ENCODE data around the gene CEP112. TPM values are rescaled to one million over a fixed set of nuclear protein-coding genes. Genes with fewer than 3 reads are reported as not detected.

CEP112 gene
- polyA plus RNA-seq, 1 experiment: 5.7 TPM

DNA sequence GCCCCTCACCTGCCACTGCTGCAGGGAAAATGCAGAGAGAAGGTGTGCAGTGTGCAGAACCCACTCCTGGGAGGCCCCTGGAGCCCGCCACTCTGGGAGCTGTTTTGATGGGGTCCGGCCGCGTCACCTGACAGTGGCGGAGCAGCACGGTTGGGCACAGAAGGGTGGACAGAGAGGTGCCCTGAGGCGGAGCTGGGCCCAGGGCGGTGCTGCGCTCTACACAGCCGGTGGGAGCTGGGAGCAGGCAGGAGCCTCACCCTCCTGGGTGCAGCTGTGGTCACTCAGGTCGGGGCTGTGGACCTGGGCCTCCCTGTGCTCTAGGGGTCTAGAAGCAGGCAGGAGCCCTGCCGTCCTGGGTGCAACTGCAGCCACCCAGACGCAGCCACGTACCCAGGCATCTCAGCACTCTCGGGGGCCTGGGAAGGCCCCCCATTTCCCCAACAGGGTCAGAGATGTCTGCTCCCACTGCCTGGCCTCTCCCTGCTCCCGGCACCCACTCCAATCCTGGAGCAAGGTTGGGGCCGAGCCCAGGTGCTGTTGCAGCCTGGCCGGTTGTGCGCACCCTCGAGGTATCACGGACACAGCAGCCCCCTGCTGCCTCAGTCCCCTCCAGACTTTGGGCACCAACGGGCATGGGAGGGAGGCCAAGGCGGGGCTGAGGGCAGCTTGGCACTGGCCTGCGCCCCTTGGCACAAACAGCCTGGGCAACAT lies 326.1 kb downstream of the CEP112 start:
- Histone ChIP-seq H3K27ac (ENCODE audit: low read depth, low read length) (no peak overlapping the region), H3K27me3 (ENCODE audit: control insufficient read depth, insufficient read depth, low read length) (no peaks in the 10 kb centered on the region), H3K9me3 (ENCODE audit: control insufficient read depth, insufficient read depth, low read length) (peaks cover 3% of the 10 kb centered on the region; the same call in 1 of the 2 replicates), H3K4me3 (ENCODE audit: low read depth, low read length) (no peak overlapping the region)
- no peak for DNase-seq (ENCODE audit: low read depth, low spot score)
- CTCF ChIA-PET: no interaction called here
- POLR2A ChIA-PET: no interaction called here
- TF ChIP-seq CTCF (IDR thresholded peaks at IDR 0.05; ENCODE audit: low read depth, low read length): no peak

GRCh38 chr17:65864394-65864793 lies 327.5 kb downstream of the CEP112 start:
- DNase-seq (ENCODE audit: low read depth, low spot score): no peak
- no peak overlapping the region for H3K4me3 ChIP-seq (ENCODE audit: low read depth, low read length)
- ChIA-PET CTCF (no interaction called here), POLR2A (no interaction called here)
- H3K27ac ChIP-seq (ENCODE audit: low read depth, low read length): no peak overlapping the region
- H3K27me3 ChIP-seq (ENCODE audit: control insufficient read depth, insufficient read depth, low read length): no peaks in the 10 kb centered on the region
- peaks cover 3% of the 10 kb centered on the region; the same call in 1 of the 2 replicates for H3K9me3 ChIP-seq (ENCODE audit: control insufficient read depth, insufficient read depth, low read length)
- TF ChIP-seq CTCF (IDR thresholded peaks at IDR 0.05; ENCODE audit: low read depth, low read length): no peak

- ChIA-PET POLR2A (no interaction called here), CTCF (no interaction called here)
- H3K27ac ChIP-seq (ENCODE audit: low read depth, low read length): no peak overlapping the region
- no peak for TF ChIP-seq CTCF (IDR thresholded peaks at IDR 0.05; ENCODE audit: low read depth, low read length)
- no peak for DNase-seq (ENCODE audit: low read depth, low spot score)
- no peaks in the 10 kb centered on the region for H3K27me3 ChIP-seq (ENCODE audit: control insufficient read depth, insufficient read depth, low read length)
- no peak overlapping the region for H3K4me3 ChIP-seq (ENCODE audit: low read depth, low read length)
- H3K9me3 ChIP-seq (ENCODE audit: control insufficient read depth, insufficient read depth, low read length): no peaks in the 10 kb centered on the region
Measured at GRCh38 chr17:65857718-65858117, 334.2 kb downstream of the CEP112 start.

DNA sequence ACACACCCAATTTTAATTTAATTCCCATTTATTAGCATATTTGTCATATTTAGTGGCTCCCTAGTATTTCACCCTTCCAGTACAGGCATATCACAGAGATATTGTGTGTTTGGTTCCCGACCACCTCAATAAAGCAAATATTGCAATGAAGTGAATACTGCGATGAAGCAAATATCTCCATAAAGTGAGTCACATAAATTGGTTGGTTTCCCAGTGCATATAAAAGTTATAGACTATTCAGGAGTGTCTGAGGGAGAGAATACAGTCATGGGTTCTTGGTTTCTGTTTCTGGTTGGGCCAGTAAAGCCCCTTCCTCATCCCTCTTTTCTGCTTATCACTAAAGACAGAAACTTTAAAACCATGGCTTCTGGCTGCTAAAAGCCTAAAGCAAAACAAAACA lies 335.1 kb downstream of the CEP112 start:
- no peaks in the 10 kb centered on the region for H3K9me3 ChIP-seq (ENCODE audit: control insufficient read depth, insufficient read depth, low read length)
- H3K27ac ChIP-seq (ENCODE audit: low read depth, low read length): no peak overlapping the region
- ChIA-PET POLR2A (no interaction called here), CTCF (no interaction called here)
- H3K27me3 ChIP-seq (ENCODE audit: control insufficient read depth, insufficient read depth, low read length): no peaks in the 10 kb centered on the region
- TF ChIP-seq CTCF (IDR thresholded peaks at IDR 0.05; ENCODE audit: low read depth, low read length): no peak
- no peak for DNase-seq (ENCODE audit: low read depth, low spot score)
- no peak overlapping the region for H3K4me3 ChIP-seq (ENCODE audit: low read depth, low read length)

- H3K4me3 ChIP-seq (ENCODE audit: low read depth, low read length): no peak overlapping the region
- ChIA-PET CTCF (no interaction called here), POLR2A (no interaction called here)
- H3K27me3 ChIP-seq (ENCODE audit: control insufficient read depth, insufficient read depth, low read length): no peaks in the 10 kb centered on the region
- TF ChIP-seq CTCF (IDR thresholded peaks at IDR 0.05; ENCODE audit: low read depth, low read length): no peak
- no peak overlapping the region for H3K27ac ChIP-seq (ENCODE audit: low read depth, low read length)
- DNase-seq (ENCODE audit: low read depth, low spot score): no peak
- H3K9me3 ChIP-seq (ENCODE audit: control insufficient read depth, insufficient read depth, low read length): no peaks in the 10 kb centered on the region
Measured at GRCh38 chr17:65855675-65856074, 336.3 kb downstream of the CEP112 start.

All from AG04450 (cell line).